ENCODE results near the gene AOAH.
"Not testable (repeated sequence)": the region's sequence is repeated elsewhere in the genome, so short reads cannot be mapped to it uniquely, and the experiment has no call there.

AOAH gene

DNA sequence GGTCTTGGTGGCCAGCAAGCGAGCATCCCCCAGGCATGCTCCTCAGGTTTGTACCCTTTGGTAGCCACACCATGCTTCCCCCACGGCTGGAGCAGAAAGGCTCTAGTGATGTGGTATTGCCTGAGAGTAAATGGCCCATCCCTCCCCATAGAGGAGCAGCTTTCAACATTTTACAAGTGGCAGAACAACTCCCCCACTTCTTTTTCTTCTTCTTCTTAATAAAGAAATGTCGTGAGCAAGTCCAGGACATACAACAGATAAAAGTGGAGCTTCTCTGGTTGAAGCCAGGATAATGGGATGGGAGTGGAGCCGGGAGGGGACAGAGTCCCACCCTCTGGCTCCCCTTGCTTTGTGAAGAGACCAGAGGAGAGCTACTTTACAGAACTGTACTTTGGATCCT, 203.2 kb downstream of the AOAH start:
- DNase-seq (ENCODE audit: low read depth in 3 of 3, low spot score in 1 of 3), result no peak

DNA sequence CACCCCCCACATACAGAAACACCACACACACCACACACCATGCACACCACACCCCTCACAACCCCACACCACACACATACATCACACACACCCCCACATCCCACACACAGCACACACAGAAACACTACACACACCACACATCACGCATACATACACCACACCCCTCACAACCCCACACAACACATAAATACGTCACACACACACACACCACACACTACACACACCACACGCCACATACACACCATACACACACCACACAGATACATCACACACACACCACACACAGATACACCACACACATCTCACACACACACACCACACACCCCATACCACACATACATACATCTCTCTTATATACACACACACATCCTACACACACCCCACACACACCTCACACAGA, 208.4 kb downstream of the AOAH start:
- DNase-seq (ENCODE audit: low read depth in 3 of 3, low spot score in 1 of 3), result no peak

DNA sequence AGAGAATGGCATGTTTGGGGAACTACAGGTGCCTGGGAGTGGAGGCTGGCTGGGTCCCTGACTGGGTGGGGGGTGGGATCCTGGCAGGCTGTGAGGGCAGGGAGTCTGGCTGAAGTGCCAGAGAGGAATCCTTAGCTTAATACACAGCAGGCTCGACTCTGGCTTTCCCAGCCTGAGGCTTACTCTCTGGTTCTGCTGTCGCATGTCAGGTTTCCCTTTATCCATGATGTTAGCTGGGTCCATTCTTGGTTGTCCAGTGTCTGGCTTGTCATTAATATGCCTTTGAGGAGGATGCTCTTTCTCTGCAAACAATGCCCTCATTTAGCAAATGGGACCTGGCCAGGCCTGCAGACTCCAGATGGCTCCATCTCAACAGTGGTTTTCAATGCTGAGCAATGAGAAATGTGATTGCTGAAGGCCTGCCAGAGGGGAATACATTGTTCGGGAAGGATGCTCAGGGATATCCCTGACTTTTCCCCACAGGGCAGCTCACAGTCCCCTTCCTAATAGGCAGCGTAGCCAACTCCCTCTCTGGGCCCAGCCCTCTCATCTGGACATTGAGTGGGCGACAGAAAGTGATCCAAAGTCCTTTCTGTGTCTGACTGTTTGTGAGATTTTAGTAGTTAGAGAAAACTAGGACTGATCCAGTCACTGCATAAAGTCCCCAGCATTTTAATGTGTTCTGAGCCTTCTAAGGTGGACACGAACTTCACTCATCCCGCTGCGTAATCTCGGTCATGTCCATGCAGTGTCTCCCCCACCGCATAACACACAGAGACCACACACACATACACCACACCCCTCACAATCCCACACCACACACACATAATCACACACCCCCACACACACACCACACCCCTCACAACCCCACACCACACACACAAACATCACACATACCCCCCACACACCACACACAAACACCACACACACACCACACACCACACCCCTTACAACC, 209.7 kb downstream of the AOAH start:
- no peak for DNase-seq (ENCODE audit: low read depth in 3 of 3, low spot score in 1 of 3)

DNA sequence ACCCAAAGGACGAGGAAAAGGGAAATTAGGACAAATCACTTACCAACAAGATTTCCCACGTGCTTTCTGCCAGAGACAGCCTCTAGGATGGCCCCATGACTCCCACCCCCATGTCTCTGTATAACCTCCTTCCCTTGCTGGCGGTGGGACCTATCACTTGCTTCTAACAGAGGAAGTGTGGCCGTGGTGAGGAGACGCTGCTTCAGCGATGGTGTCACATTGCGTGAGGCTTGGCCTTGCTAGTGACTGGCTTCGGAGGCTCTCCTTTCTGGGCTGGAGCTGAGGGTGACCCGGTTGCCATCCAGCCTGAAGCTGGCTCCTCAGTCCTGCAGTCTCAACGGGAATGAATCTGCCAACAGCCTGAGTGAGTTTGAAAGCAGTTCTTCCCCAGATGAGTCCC, 210.9 kb downstream of the AOAH start:
- no peak for DNase-seq (ENCODE audit: low read depth in 3 of 3, low spot score in 1 of 3)

DNA sequence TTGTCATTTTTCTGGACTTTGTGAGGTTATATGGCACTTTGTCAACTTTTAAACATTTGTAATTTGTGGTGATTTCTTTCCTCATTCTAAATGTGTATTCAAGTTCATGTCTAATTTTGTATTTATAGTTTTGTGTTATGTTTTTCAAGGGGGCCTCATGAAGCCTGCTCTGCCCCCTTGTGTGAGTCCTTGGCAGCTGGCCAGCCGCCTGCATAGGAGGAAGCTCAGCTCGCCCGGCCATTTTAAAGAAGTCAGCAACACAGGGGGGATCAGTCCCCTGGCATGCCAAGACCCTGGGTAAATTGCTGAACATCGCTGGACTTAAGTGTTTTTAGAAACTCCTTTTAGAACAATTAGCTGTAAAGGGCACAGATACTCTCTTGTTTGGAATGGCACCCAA, 211.7 kb downstream of the AOAH start:
- DNase-seq (ENCODE audit: low read depth in 3 of 3, low spot score in 1 of 3), result no peak

DNA sequence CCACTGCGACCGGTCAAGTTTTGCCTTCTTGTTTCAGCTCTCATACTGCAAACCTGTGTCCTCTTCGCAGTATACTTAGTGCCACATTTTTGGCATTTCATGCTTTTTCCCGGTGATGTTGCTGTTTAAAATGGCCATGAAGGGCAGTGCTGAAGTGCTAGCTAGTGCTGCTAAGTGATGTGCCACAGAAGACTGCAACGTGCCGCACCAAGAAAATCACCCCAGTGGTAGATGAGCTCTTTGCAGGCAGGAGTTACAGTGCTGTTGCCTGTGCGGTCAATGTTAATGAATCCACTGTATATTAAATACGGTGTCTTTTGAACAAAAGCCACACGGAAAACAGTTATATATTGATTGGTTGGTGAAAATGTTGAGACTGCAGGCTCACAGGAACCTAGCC, 214.3 kb downstream of the AOAH start:
- DNase-seq (ENCODE audit: low read depth in 3 of 3, low spot score in 1 of 3), result no peak

DNA sequence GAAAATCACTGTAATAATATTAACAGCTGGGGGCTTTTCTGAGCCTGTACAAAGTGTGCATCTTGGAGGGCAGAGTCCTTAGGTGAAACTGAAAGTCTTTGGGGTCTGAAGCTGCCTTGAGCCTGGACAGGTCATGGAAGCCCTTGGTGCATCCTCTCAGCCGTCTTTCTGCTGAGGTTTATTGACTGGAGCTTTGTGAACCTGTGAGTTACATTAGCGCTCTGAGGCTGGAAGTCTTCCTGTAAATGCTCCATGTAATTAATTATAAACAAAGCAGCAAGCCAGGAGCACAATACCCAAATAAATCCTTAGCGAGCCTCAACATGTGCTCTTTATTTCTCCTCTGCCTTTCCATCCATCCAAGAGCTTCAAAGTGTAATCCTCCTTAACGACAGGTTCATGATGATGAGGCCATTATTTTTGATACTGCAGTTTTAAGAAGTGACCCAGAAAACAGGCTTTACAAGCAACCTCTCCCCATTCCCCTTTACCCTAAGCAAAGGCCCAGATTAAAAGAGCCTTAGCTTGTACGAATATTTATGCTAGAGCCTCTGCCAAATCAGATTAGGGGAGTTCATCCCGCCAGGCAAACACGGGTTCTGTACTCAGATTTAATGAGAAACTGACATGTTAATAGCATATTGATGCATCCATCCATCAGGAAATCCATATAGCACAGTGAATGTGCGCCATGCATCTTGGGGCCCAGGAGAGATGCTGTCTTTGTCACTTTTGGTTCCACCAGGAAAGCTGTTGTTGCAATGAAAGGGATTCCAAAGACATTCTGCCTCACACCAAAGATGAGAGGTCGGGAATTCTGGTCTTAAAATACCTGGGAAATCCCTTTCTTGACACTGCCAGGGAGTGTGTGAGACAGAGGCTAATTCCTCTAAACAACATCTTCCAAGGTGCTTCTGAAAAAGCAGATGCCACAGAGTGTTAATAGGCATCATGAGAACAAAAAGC, 216.5 kb downstream of the AOAH start:
- no peak for DNase-seq (ENCODE audit: low read depth in 3 of 3, low spot score in 1 of 3)

DNA sequence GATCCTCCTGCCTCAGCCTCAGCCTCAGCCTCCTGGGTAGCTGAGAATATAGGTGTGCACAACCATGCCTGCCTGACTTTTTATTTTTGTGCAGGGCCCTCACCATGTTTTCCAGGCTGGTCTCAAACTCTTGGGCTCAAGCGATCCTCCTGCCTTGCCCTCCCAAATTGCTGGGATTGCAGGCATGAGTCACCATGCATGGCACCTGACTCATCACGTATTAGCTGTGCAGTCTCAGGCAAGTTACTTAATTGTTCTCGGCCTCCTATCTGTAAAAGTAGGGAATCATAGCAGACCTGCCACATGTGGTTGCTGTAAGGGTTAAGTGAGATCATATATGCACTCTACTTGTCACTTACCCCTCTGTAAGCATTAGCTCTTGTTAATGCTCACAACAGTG, 217.5 kb downstream of the AOAH start:
- no peak for DNase-seq (ENCODE audit: low read depth in 3 of 3, low spot score in 1 of 3)

DNA sequence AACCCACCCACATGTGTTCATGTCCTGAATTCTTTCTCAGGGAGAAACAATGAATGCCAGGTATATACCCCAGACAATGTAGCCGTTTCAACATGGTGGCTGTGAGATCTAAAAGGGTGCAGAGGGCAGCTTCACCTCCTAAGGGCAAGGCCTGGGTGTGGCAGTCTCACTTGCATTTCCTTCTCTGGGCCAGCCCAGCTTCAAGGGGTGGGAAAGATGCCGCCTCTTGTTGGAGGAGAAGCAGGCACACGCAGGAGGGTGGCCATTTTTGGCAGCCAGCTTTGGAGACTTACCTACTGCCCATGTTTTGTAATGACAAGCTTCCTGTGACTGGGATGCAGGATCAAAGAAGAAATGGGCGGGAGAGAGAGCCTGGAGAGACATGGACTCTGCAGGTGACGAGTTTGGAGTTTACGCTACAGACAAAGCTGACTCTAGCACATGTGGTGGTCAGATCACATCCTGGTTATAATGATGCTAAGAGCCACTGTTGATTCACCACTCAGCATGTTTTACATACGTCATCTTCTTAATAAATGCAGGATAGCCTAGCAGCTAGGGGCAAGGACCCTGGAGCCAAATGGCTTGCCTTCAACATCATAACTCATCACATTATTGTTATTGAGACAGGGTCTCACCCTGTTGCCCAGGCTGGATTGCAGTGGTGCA, 218.0 kb downstream of the AOAH start:
- DNase-seq (ENCODE audit: low read depth in 3 of 3, low spot score in 1 of 3), result no peak

DNA sequence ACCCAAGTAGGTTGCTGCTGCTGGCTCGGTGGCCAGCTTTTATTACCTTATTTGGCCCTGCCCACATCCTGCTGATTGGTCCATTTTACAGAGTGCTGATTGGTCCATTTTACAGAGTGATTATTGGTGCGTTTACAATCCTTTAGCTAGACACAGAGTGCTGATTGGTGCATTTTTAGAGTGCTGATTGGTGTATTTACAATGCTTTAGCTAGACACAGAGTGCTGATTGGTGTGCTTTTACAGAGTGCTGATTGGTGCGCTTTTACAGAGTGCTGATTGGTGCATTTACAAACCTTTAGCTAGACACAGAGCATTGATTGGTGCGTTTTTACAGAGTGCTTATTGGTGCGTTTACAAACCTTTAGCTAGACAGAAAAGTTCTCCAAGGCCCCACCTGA, 219.7 kb downstream of the AOAH start:
- not testable (repeated sequence) for DNase-seq (ENCODE audit: low read depth in 3 of 3, low spot score in 1 of 3)

DNA sequence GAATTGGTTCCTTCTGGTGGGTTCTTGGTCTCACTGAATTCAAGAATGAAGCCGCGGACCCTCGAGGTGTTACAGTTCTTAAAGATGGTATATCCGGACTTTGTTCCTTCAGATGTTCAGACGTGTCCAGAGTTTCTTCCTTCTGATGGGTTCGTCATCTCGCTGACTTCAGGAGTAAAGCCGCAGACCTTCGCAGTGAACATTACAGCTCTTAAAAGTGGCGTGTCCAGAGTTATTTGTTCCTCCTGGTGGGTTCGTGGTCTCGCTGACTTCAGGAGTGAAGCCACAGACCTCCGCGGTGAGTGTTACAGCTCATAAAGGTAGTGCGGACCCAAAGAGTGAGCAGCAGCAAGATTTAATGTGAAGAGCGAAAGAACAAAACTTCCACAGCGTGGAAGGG, 220.1 kb downstream of the AOAH start:
- DNase-seq (ENCODE audit: low read depth in 3 of 3, low spot score in 1 of 3), result not testable (repeated sequence)

DNA sequence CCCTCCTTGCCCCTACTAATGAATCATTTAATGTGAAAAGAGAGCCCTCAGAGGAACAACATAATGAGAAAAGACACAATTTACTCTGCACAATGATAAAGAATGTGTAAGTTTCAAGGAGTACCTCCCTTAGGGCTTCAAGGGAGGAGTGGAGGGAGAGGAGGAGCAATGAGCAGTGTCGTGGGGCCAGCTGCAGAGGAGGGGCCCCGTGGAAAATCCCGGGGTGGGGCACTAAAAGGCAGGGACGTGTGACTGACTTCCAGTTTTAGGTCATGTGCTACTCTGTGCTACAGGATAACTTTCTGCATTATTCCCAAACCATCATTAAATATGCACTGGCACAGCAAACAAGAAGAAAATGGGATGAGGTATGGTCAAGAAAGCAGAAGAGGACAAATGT, 226.5 kb downstream of the AOAH start:
- no peak for DNase-seq (ENCODE audit: low read depth in 3 of 3, low spot score in 1 of 3)

DNA sequence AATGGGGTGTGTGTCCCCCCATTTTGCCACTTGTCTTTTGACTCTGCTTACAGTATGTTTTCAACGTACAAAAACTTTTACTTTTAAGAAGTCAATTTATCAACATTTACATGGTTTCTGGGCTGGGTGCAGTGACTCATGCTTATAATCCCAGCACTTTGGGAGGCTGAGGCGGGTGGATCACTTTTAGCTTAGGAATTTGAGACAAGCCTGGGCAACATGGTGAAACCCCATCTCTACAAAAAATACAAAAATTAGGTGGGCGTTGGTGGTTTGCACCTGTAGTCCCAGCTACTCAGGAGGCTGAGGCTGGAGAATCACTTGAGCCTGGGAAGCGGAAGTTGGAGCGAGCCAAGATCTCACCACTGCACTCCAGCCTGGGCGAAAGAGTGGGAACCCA, 227.1 kb downstream of the AOAH start:
- DNase-seq (ENCODE audit: low read depth in 3 of 3, low spot score in 1 of 3), result not testable (repeated sequence)

DNA sequence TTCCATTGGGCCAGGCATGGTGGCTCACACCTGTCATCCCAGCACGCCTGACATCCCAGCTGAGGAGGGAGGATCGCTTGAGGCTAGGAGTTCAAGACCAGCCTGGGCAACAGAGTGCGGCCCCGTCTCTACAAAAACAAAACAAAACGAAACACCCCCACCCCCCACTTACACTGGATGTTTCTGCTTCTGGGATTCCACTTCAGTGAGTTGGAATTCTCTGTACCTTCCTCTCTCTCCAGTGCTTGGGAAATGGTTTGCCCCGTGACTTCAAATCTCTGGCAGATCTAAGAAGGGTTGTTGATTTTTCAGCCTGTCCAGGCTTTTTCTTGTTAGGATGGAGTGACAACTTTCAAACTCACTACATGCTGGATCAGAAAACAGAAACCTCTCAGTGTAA, 227.7 kb downstream of the AOAH start:
- no peak for DNase-seq (ENCODE audit: low read depth in 3 of 3, low spot score in 1 of 3)

DNA sequence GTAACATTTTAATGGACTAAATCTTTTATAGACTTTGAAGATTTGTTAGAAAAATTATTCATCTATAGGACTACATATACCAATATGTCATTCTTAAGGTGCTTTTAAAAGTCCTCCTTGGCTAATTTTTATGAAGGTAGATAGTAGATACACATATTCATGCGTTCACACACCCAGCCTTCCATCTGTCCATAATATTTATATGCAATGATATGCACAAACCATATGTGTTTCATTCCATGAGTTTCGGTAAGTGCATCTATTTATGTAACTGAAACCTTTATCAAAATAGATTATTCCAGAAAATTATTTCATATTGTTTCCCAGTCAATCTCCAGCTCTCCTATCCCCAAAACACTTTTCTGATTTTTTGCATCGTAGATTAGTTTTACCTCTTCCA, 233.0 kb downstream of the AOAH start:
- DNase-seq (ENCODE audit: low read depth in 3 of 3, low spot score in 1 of 3), result no peak

DNA sequence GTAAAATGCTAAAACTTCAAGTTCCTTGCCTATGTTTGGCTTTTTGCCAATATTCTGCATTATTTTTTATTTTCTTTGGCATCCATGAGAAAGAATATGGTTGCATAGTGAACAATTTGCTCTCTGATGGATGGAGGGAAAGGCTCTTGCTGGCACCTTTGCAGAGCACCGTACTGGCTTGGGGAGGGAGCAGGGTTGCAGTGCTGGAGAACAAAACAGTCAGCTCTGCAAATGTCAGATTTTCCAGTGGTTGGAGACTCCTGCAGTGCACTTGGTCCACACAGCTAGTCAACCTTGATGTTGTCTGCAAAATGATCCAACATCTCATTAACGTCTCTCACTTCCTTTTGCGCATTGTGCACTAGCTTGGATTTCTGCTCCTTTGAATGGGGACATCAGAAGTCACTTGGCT, 233.9 kb downstream of the AOAH start:
- no peak for DNase-seq (ENCODE audit: low read depth in 3 of 3, low spot score in 1 of 3)

DNA sequence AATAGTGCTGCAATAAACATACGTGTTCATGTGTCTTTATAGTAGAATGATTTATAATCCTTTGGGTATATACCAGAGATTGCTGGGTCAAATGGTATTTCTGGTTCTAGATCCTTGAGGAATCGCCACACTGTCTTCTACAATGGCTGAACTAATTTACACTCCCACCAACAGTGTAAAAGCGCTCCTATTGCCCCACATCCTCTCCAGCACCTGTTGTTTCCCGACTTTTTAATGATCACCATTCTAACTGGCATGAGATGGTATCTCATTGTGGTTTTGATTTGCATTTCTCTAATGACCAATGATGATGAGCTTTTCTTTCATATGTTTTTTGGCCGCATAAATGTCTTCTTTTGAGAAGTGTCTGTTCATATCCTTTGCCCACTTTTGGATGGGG, 235.6 kb downstream of the AOAH start:
- not testable (repeated sequence) for DNase-seq (ENCODE audit: low read depth in 3 of 3, low spot score in 1 of 3)

DNA sequence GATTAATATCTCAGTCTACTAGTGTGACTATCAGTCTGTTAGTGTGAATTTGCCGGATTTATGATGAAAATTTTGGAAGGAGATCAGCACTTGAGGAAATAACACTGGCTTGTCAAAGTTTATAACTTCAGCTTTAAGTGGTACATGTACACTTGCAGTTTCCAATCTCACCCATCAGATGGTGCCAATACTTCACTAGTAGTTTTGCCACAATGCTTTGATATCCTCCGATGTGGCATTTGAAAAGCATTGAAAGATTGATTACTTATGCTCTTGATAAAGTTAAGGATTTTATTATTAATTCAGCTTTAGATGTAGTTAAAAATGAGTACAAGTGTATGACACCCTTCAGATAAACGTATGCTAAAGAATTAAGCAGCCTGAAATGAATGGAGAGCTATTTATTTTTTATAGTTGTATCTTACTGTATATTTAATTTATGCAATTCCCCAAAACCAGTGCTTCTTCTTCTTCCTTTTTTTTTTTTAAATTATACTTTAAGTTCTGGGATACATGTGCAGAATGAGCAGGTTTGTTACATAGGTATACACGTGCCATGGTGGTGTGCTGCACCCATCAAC, 236.4 kb downstream of the AOAH start:
- no peak for DNase-seq (ENCODE audit: low read depth in 3 of 3, low spot score in 1 of 3)

DNA sequence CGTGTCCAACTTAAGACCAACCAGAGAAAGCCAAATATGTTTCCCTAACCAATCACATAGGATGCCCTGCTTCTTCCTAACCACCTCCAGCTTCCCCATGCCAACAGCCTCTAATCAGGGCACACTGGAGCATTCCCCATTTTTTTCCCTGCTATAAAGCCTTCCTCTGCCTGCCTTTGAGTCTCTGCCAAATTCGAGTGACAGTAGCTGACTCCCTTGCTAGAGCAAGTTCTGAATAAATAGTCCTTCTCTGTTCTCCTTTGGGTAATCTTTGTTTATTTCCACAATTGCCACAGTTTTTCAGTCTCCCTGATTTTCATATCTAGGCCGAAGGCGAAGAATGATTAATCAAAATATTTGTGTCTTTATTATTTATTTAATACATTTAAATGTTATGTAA, 238.0 kb downstream of the AOAH start:
- DNase-seq (ENCODE audit: low read depth in 3 of 3, low spot score in 1 of 3), result no peak

DNA sequence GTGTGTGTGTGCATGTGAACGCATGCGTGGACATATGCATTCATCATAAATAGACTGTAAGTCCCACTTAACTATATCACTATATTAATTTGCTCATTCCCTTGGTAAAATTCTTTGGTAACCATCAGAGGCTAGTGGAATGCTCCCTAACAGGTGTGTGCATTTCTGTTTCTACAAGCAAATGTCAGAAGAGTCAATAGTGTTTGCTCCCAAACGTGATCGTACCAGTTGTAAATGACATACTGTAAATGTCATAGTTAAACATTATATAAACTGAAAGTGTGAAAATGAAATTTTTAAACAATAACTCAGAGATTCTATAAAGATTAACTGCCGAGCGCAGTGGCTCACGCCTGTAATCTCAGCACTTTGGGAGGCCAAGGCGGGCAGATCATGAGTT, 240.0 kb downstream of the AOAH start:
- DNase-seq (ENCODE audit: low read depth in 3 of 3, low spot score in 1 of 3), result no peak

DNA sequence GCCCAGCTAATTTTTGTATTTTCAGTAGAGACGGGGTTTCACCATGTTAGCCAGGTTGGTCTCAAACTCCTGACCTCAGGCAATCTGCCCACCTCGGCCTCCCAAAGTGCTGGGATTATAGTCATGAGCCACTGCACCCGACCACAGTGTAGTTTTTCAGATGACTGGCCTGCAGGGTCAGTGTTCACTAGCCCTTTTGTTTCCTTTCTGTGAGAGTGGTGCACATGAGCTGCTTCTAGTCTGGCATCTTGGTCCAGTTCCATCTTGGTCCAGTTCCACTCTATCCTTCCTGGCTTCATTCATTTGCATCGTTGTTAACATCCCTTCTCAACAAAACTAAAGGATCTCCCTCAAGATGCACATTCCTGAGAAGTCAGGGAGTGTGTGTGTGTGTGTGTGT, 240.4 kb downstream of the AOAH start:
- not testable (repeated sequence) for DNase-seq (ENCODE audit: low read depth in 3 of 3, low spot score in 1 of 3)

All from stimulated activated CD4-positive, alpha-beta T cell treated with anti-CD3 and anti-CD28 coated beads, TNF-alpha, amount 100 ng/mL, for 1 hour (primary cell).